Measurements from ENCODE around the gene DLK1. TPM values are rescaled to one million over a fixed set of nuclear protein-coding genes. Genes with fewer than 3 reads are reported as not detected.

Gene DLK1
- total and polyA plus RNA-seq, 2 of the 13 experiments (the other 11 are each of a cell fraction or from before 2014, with no cell fraction given): 95.5 to 312 TPM

- H4K20me1 ChIP-seq (ENCODE audit: insufficient read depth, low read length): no peaks in the 10 kb centered on the region
- peaks cover 50% of the 10 kb centered on the region for H3K4me1 ChIP-seq (ENCODE audit: insufficient read depth, low read length)
- TF ChIP-seq, protein P1, sequence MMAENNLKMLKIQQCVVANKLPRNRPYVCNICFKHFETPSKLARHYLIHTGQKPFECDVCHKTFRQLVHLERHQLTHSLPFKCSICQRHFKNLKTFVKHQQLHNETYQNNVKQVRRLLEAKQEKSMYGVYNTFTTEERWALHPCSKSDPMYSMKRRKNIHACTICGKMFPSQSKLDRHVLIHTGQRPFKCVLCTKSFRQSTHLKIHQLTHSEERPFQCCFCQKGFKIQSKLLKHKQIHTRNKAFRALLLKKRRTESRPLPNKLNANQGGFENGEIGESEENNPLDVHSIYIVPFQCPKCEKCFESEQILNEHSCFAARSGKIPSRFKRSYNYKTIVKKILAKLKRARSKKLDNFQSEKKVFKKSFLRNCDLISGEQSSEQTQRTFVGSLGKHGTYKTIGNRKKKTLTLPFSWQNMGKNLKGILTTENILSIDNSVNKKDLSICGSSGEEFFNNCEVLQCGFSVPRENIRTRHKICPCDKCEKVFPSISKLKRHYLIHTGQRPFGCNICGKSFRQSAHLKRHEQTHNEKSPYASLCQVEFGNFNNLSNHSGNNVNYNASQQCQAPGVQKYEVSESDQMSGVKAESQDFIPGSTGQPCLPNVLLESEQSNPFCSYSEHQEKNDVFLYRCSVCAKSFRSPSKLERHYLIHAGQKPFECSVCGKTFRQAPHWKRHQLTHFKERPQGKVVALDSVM (CRISPR knock-in tag; IDR thresholded peaks at IDR 0.05): peak; percentile 53; the same call in 1 of the 2 replicates
- no peak for TF ChIP-seq SNRNP70 (IDR thresholded peaks at IDR 0.05; ENCODE audit: low read depth, low read length)
- TF ChIP-seq ZNF276 (CRISPR knock-in tag; IDR thresholded peaks at IDR 0.05; ENCODE audit: low read depth): no peak
- ATAC-seq: no peak
- H2AFZ ChIP-seq (ENCODE audit: low read length): no peak overlapping the region
- no peaks in the 10 kb centered on the region for H3K9me3 ChIP-seq (ENCODE audit: low read length)
- WGBS (ENCODE audit: low lambda C conversion rate): 94% methylated on average over 8 of the region's 8 CpGs
- H3K27me3 ChIP-seq (ENCODE audit: control insufficient read depth in 1 of 2, insufficient read depth in 2 of 2, low read length in 2 of 2): no peaks in the 10 kb centered on the region
- no peak for DNase-seq (ENCODE audit: low spot score)
- no peak for FAIRE-seq
- intact Hi-C loops (cut with micrococcal nuclease; ENCODE audit: unreplicated experiment) (no loop called here), in situ Hi-C loops (cut with HindIII; ENCODE audit: extremely low pct_ligation_motif_present, low pct_unique_long_range_greater_than_20kb) (no loop called here)
- CTCF ChIA-PET (ENCODE audit: low intra/inter-chr PET ratio, low total read pairs): no interaction called here
- no peak overlapping the region for H3K4me2 ChIP-seq (ENCODE audit: low read depth, low read length)
- no peaks in the 10 kb centered on the region for H3K36me3 ChIP-seq (replicated peaks in 1 of 2; ENCODE audit: control insufficient read depth in 1 of 2, insufficient read depth in 2 of 2, low read length in 2 of 2)
- no TSS peak for BruUV-seq (replicated peaks)
- no peak overlapping the region for H3K27ac ChIP-seq (ENCODE audit: extremely low read length, insufficient read depth, low read length)
- H3K4me3 ChIP-seq (replicated peaks in 1 of 3; ENCODE audit: insufficient read depth in 1 of 3, low read depth in 2 of 3, low read length in 3 of 3): no peak overlapping the region
- POLR2A ChIA-PET: no interaction called here
- no peaks in the 10 kb centered on the region for H3K79me2 ChIP-seq (ENCODE audit: insufficient read depth, low read length)
- H3K9ac ChIP-seq (ENCODE audit: insufficient read depth, low read depth, low read length): no peak overlapping the region
Measured at GRCh38 chr14:100781952-100782351, 55.3 kb downstream of the DLK1 start.
